GM19455 (cell line): ENCODE results near the gene DGKB.

ENCODE experiments used
- ATAC-seq: cut with Tn5 transposase; IDR thresholded peaks from one replicate; pipeline ENCODE4 v1.9.1; 2021; ENCODE audit not compliant: unreplicated experiment

DGKB gene

DNA sequence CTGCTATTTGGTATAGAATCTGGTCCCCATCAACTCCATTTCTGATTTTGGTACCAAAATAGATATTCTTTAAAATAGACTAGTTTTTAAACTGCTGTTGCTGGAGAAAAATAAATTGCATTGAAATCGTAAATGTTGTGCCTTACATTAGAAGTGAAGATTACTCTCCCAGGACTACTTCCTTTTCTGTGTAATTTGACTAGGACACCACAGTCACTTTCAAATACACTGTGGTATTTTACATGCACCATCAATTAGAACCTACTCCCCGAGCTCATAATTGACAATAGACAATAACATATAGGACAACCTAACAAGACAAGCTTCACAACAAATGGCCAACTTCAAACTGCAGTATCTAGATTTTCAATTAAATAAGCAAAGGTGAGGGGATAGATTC lies 211.5 kb downstream of the DGKB start:
- no peak for ATAC-seq

DNA sequence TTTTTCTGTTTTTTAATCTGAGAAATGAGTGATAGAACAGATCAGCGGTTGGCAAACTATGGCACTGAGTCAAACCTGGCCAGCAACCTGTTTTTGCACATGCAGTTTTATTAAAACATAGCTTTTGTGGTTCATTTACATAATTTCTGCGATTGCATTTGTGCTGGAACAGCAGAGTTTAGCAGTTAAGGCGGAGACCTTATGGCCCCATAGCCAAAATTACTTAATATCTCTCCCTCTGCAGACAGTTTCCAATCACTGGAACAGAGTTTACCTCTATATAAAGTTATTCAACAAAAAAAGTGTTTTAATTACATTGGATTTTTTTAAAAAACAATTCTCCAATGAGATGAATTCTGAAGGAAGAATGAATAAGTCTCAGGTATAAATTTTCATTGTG lies 212.1 kb downstream of the DGKB start:
- no peak for ATAC-seq

DNA sequence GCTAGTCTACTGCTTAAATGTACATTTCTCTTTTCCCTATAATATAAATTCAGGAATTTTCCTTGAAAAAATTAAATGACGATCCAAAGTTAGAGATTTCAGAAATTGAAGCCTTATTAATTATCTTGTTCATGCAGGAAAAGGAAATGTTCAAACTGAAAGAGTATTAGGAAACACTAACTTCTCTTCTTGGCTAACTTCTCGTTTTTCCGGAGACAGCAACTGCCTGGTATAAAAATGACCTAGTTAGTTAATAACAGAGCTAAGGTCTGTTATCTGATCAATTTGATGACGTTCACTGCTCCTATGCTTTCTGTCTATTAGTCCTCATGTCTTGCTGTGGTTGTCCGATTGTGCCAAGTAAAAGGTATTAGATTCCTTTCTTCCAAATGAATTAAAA lies 212.5 kb downstream of the DGKB start:
- ATAC-seq: no peak

DNA sequence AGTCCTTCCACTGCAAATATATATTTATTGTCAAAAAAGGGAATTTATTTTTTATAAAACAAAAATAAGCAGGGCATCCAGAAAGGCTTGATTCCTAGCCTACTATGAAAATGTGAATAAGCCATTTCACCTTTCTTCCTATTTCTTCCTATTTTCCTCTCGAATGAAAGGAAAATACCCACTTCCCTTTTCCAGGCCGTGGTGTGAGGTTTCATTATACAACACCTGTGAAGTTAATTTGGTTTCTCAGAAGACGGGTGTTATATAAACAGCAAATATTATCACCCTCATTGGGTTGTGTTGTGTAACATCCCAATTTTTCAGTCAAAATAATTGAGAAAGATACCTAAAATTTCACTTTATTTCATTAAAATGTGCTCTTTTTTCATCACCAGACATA lies 214.3 kb downstream of the DGKB start:
- no peak for ATAC-seq

DNA sequence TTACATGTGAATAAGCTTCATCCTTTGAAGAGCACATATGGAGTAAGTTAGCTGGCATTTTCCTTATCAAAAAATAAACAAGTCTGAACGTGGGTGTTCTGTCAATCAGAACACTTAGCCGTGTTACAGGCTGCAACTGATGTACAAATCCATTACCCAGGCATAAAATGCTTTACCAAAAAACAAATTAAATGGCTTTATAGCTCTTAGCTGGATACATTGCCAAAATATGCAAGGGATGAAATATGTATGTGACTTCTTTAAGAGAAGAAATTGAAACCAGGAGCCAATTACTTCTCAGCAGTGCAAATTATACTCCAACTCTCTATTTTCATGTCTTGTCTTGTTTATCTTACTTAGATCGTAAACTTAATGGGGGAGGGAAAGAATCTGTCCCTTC lies 214.8 kb downstream of the DGKB start:
- no peak for ATAC-seq

DNA sequence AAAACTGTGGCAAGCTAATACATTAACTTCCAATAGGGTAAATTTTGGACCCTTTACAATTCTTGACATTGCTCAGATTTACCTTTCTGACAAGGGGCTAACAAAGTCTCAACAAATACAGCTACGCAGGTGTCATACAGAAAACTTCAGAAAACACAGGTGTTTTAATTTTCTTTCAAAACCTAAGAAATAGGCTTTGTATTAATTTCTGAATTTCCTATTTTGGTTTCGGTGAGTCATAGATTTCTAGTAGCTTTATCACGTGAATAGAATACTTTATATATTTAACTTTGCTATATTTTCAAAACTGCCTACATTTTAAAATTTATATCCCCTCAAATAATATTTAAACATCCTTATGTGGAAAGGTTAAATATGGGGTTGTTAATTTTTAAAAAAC lies 215.3 kb downstream of the DGKB start:
- ATAC-seq: no peak

DNA sequence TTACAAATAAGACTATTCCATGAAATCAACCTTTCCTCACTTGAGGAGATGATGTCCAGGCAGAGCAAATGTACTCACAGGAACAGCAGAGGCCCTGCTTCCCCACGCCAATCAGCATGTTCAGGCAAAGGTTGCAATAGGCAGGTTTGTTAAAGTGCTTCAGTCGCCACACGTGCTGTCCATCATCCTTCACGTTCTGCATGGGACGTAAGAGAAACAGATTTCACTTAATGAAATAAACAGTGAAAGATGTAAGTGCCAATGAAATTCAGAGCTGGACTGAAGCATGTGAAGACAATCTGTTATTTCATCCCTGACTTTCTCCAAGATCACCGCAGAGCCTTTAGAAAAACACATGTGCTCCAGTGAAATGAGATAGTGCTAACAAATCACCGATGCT lies 217.4 kb downstream of the DGKB start:
- ATAC-seq: no peak

DNA sequence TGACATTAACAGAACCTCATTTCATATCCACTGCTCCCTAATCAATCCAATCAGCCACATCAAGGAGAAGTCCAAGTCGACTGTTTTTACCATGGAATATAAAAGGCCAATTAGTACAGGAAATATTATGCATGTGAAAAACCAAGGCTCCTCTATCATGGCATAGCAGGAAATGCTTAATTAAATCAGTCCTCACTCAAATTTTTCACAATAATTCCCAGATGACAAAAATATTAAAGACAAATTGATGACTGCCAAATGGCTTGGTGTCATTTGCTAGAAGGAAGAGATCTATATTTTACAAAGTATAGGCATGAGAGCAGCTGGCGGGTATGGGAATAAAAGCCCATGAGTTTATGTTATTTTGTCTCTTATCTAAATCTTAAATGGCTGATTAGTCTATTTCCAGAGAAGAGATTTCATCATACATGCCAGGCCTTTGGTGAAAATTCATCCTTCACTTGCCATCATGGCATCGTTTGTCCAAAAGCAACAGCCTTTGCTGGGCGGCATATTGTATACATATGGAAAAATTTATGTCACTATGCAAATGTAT lies 219.6 kb downstream of the DGKB start:
- no peak for ATAC-seq

DNA sequence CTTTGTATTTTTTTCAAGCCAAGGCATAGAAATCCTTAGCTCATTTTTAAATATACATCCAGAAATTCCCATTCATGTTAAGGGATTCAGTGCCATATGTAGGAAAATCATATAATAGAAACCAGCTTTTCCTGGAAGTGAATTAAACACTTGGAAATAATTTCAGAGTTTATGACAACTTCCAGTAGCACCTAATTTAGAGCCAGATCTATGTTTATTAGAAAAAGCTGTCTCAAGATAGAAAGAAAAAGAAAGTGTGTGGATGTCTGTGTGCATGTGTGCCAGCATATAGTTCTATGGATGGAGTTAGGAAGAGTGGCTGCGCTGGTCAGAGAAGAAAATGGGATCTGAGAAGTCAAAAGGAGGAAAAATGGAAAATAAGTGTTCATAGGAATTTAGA lies 225.7 kb downstream of the DGKB start:
- no peak for ATAC-seq

DNA sequence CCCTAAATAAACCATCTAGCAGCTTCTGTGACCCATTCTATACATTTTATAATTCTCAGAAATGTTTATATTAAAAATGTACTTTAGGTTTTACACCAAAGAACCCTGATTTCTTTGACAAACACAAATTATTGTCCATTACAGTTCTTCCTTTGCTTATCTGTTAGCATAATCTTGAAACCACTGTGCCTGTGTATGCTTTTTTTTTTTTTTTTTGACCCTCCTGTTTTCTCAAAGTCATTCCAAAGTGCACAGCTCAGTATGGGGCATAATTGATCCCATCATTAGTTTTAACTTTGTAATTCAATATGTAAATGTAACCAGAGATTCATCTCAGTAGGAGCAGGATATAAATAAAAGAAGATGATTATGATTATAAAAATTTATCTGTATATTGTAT lies 229.3 kb downstream of the DGKB start:
- no peak for ATAC-seq

DNA sequence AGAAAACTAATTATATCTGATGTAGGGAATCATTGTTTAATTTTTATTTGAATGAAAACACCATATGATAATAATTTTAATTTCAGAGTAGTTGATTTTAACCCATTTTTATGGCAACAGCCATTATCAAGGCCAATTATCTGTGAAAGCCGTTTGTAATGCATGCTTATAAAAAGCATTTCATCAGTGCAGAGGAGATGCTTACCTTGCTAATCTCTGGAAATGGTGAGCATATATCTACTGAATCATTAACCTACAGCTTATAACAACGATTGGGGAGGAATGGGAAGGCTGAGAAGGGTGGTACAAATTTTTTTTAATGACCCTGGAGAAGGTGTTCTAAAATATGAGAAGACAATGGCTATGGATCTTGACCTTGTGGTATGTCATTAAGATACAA lies 235.6 kb downstream of the DGKB start:
- ATAC-seq: no peak

DNA sequence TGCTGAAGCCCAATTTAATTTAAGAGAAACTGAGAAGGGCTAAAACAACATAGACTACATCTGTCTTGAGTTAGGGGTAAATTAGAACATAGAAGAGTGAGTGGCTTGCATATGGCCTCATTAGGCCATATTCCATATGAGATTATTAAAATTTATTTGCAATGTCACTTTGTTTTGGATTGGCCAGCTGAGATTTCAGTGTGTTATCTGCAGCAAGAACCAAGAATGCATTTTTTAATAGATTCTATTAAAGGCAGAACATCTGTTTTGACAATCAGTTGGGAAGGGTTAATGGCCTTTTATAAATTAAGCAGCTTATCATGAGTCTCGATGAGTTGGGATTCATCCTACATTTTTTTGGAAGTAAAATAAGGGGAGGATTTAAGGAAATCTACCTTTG lies 236.2 kb downstream of the DGKB start:
- no peak for ATAC-seq

DNA sequence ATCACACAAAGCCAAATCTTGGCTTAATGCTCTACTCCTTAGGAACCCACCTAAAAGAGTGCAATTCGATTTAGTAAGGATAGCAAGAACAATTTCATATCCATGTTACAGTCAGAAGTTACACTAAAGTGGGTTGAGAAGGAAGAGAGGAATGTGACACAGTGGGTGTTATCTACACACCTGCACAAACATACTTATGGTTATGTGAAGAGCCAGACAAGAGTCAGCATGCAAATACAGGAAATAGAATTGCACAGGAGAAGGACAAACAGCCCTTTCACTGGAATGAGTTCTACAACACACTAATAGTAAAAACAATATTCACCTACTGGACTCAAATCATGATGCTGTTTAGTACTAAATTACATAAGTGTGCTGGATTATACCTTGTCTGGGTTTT lies 262.8 kb downstream of the DGKB start:
- ATAC-seq: no peak

DNA sequence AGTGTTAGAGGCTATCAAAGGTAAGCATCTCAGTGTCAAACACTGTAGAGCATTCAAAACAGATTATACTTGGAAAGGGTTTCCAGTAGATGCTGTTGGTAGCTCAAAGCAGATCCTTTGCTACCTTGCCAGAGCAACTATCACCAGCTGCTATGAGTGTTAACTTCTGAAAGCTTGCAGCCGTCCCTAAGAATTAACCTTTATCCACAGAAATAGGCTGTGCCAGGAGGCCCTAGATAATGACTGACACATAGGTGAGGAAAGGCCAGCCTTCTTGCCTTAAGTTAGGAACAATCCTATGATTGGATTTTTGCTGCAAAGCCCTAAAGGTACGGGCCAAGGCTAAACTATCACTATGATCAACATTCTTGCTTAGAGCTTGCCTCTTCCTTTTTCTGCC lies 263.2 kb downstream of the DGKB start:
- ATAC-seq: no peak

DNA sequence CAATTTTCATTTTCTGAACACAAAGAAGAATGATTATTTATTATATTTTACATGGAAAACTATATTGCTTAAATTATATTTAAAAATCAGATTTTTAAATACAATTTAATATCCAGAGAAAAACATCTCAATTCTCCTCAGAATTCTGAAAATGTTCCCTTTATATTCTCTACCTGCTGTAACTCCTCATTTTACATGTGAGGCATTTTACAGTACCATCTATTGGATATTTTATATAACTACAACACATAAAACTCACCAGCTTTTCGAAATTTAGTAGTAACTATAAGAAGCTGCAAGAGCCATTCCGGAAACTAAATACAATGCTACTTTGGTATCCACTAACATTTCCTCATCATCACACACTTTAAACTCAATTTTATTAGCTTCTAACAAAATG lies 264.6 kb downstream of the DGKB start:
- no peak for ATAC-seq

DNA sequence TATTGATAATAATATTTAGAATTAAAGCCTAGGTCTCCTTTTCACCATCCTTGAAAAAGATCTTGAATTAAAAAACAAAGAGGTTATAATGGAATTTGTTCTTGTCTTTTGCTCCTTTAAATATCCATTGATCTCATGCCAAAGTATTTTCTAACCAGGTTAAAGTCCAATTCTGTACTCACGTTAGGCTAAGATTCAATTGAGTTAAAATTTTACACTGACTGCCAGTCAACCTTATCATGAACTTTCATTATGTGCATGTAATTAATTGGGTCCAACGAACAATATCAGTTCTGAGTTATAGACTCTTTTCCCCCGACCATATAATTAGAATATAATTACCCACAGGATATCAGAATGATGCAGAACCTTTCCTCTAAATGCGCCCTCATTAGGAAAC lies 266.6 kb downstream of the DGKB start:
- no peak for ATAC-seq

DNA sequence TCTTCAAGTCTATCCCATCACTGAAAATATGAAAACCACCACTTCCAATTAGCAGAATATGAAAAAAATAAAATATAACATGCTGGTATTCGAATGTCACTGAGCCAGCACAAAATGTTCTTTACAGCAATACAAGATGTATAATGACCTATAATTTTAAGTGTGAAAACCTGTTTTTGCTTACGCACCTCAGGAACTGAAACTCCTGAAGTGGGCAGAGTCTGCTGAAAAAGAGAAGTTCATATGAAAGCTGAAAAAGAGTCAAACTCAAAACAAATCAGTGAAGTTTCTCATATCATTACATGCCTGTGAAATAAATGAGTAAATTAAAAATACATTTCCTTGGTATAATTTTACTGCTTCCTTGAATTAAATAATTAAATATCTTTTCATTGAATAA lies 272.5 kb downstream of the DGKB start:
- ATAC-seq: no peak

DNA sequence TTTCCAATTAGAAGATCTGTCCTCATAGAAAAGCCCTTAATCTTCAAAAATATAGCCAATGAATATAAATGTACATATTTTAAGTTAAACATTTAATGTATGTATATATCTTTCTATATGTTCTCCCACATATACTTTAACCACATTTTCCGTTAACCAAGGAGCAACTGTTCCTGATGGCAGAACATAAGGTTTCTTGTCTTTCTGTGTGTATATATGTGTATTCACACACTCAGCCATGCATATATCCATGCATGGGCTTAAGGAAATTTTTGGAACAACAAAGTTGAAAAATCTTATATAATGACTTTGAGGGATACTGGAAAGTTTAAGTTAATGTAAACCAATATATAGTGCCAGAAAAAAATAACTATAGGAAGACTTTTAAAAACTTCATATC lies 274.0 kb downstream of the DGKB start:
- ATAC-seq: no peak

DNA sequence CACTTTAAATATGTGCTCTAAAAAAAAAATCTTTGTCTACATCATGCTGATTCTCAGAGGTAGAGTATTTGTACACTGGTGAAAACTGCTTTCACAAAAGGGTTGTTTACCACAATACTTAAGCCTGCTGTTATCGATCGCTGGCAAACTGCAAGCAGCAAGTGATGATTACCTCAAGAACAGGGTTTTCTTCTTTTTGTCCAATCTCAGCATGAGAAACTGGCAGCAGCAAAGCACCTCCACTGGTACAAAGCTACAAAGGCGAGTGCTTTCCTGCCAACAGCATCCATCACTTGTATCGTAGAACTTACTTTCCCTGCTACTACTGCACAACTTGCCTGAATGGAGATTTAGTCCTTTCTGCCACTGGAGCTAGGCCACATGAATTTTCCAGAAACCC lies 276.5 kb downstream of the DGKB start:
- no peak for ATAC-seq

DNA sequence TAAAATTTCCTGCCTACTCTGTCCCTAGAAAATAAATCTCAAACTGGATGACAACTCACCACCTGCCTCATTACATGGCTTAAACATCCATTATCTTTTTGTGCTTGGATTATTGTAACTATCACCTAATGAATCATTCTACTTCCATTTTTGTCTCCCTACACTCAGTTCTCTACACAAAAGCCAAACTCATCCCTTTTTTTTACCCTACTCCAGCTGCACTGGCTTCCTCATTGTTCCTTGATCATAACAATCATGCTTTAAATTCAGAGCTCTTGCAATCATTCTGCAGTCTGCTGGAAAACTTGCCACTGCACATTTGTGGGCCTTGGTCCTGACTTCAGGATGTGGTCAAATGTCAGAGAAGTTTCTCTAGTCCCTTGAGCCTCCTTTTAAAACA lies 280.0 kb downstream of the DGKB start:
- no peak for ATAC-seq

DNA sequence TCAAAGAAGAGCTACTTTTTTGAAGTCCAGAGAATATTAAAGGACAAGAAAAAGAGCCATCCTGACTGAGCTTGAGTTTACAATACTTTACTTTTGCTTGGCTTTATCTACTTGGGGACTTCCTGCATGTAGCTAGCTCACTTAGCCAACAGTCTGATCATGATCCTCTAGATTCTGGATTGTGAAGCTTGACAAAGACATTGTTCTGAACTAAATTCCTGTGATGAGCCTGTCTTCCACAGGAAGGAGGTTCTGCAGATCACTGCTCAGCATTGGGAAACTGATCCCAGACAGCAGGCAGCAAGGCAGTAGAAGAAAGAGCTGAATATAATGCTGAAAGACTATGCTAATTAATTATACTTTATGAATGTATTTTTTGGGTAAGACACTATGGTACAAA lies 296.4 kb downstream of the DGKB start:
- no peak for ATAC-seq

DNA sequence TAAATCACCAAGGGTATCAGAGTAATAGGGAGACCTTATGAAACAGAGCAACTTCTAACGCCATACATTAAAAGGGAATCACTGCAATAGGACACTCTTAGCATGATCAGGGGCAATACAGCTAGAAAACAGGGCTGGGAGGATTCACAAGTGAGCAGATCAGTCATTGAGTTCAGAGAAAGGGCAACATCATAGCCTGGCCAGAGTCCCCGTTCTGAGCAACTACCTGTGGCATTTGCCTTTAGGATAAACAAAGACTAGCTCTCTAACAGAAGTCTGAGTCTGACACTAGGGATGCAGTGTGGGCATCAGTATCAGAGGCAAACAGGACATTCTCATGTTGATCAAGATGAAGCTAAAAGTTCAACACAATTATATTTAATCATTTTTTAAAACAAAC lies 297.9 kb downstream of the DGKB start:
- ATAC-seq: no peak

DNA sequence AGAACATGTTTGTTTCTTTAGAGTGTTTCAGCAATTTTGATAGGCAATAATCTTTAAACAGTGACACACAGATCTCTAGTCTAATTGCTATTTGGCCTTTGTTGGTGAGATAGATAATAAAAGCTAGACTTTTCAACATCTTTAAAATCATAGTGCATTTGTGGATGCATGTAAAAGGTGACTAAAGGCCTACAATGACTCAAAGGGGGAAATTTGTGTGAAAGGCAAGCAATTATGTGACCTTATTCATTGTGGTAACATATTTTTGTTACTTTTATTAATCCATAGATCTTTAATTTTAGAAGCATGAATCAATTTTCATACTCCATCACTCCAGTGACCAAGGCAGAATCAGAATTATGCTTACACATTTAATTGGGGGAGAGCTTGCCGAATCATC lies 299.7 kb downstream of the DGKB start:
- no peak for ATAC-seq

DNA sequence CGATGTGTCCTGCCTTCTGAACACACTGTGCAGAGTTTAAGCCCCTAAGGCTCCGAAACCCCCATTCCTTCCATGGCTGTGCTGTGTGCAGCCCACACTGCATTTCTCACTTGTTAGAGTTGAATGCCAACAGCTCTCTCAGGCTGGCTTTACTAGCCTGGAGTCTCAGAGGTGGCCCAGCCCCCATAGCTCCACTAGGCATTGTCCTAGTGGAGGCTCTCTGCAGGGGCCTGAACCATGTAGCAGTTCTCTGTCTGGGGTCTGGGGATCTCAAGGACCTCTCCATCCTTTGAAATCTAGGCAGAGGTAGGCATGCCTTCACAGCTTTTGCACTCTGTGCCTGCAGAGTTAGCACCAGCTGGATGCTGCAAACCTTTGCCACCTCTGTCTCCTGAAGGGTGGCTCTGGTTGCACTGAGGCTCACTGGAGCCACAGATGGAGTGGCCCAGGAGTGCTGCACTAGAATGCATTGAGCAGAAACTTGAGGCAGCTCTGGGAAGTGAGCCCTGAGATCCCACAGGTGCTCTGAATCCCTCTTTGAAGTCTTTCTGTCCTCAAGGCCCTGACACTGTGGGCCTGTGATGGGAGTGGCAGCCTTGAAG lies 301.7 kb downstream of the DGKB start:
- ATAC-seq: no peak
